ENCODE measurements around the gene TBX2.

The TBX2 gene

GRCh38 chr17:61452301-61453290 is 53.0 kb downstream of the TBX2 start, which contains the start of gene TBX4:
TBX4 (plus strand) TSS chr17:61452422; CDS start chr17:61456491, 4,069 bp downstream.
- peak within 1 kb of the TSS; percentile 12; the same call in 1 of the 2 replicates for H3K4me3 ChIP-seq (ENCODE audit: low read depth, low read length)
- CTCF ChIA-PET = interaction anchor here (0.5 kb wide), 1 partner anchor 251 kb away, joined by 3 read pairs; no protein-coding TSS in a partner anchor
- no peak for DNase-seq (ENCODE audit: low read depth, low spot score)
- TF ChIP-seq CTCF (IDR thresholded peaks at IDR 0.05; ENCODE audit: insufficient read depth, low read length, missing control alignments) = no peak
- POLR2A ChIA-PET = no interaction called here

- DNase-seq (ENCODE audit: low read depth, low spot score) = no peak
- no peak for TF ChIP-seq CTCF (IDR thresholded peaks at IDR 0.05; ENCODE audit: insufficient read depth, low read length, missing control alignments)
- ChIA-PET CTCF (interaction anchor here (0.9 to 1.9 kb wide), 2 partner anchors 10 to 26 kb away, joined by 3 to 4 read pairs; no protein-coding TSS in a partner anchor), POLR2A (no interaction called here)
- H3K4me3 ChIP-seq (ENCODE audit: low read depth, low read length) = no peak overlapping the region
Measured at GRCh38 chr17:61453566-61454380, 54.1 kb downstream of the TBX2 start.

GRCh38 chr17:61454381-61455323 is 55.0 kb downstream of the TBX2 start:
- ChIA-PET CTCF (interaction anchor here (0.9 to 1.9 kb wide), 2 partner anchors 9 to 26 kb away, joined by 3 to 4 read pairs; no protein-coding TSS in a partner anchor), POLR2A (no interaction called here)
- no peak overlapping the region for H3K4me3 ChIP-seq (ENCODE audit: low read depth, low read length)

GRCh38 chr17:61455324-61456060 is 55.8 kb downstream of the TBX2 start:
- TF ChIP-seq CTCF (IDR thresholded peaks at IDR 0.05; ENCODE audit: insufficient read depth, low read length, missing control alignments) = no peak
- H3K4me3 ChIP-seq (ENCODE audit: low read depth, low read length) = no peak overlapping the region
- POLR2A ChIA-PET = no interaction called here
- no peak for DNase-seq (ENCODE audit: low read depth, low spot score)
- CTCF ChIA-PET = interaction anchor here (1.9 kb wide), 1 partner anchor 8 kb away, joined by 4 read pairs; no protein-coding TSS in a partner anchor

More at GRCh38 chr17:61454381-61455323, 55.0 kb downstream of the TBX2 start:
- no peak for TF ChIP-seq CTCF (IDR thresholded peaks at IDR 0.05; ENCODE audit: insufficient read depth, low read length, missing control alignments)
- no peak for DNase-seq (ENCODE audit: low read depth, low spot score)

- POLR2A ChIA-PET = no interaction called here
- no peak for TF ChIP-seq CTCF (IDR thresholded peaks at IDR 0.05; ENCODE audit: insufficient read depth, low read length, missing control alignments)
- CTCF ChIA-PET = no interaction called here
- DNase-seq (ENCODE audit: low read depth, low spot score) = no peak
- H3K4me3 ChIP-seq (ENCODE audit: low read depth, low read length) = no peak overlapping the region
Measured at GRCh38 chr17:61456061-61456681, 56.5 kb downstream of the TBX2 start.
